ENCODE data around the gene EPHA7. TPM values are rescaled to one million over a fixed set of nuclear protein-coding genes. Genes with fewer than 3 reads are reported as not detected.

The EPHA7 gene
- total and polyA plus RNA-seq, 2 of the 13 experiments (the other 11 are each of a cell fraction or from before 2014, with no cell fraction given): not detected

DNA sequence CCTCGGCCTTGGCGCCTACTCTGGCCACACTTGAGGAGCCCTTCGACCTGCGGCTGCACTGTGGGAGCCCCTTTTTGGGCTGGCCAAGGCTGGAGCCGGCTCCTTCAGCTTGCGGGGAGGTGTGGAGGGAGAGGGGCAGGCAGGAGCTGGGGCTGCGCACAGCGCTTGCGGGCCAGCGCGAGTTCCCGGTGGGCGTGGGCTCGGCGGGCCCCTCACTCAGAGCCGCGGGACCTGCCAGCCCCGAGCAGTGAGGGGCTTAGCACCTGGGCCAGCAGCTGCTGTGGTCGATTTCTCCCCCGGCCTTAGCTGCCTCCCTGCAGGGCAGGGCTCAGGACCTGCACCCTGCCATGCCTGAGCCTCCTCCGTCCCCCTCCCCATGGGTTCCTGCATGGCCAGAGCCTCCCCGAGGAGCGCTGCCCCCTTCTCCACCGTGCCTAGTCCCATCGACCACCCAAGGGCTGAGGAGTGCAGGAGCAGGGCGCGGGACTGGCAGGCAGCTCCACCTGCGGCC is 136.8 kb downstream of the EPHA7 start:
- Histone ChIP-seq H3K36me3 (replicated peaks in 1 of 2; ENCODE audit: control insufficient read depth in 1 of 2, insufficient read depth in 2 of 2, low read length in 2 of 2) (no peaks in the 10 kb centered on the region), H3K9ac (ENCODE audit: insufficient read depth, low read depth, low read length) (no peak overlapping the region), H3K79me2 (ENCODE audit: insufficient read depth, low read length) (no peaks in the 10 kb centered on the region), H4K20me1 (ENCODE audit: insufficient read depth, low read length) (no peaks in the 10 kb centered on the region), H3K27me3 (ENCODE audit: control insufficient read depth in 1 of 2, insufficient read depth in 2 of 2, low read length in 2 of 2) (no peaks in the 10 kb centered on the region), H3K4me1 (ENCODE audit: insufficient read depth, low read length) (no peaks in the 10 kb centered on the region), H3K4me3 (replicated peaks in 1 of 3; ENCODE audit: insufficient read depth in 1 of 3, low read depth in 2 of 3, low read length in 3 of 3) (no peak overlapping the region), H2AFZ (ENCODE audit: low read length) (no peak overlapping the region), H3K4me2 (ENCODE audit: low read depth, low read length) (no peak overlapping the region), H3K27ac (ENCODE audit: extremely low read length, insufficient read depth, low read length) (no peak overlapping the region), H3K9me3 (ENCODE audit: low read length) (no peaks in the 10 kb centered on the region)
- ATAC-seq (no peak), DNase-seq (ENCODE audit: low spot score) (no peak), FAIRE-seq (no peak)
- 34% methylated on average over 7 of the region's 28 CpGs for WGBS (ENCODE audit: low lambda C conversion rate)
- intact Hi-C loops (cut with micrococcal nuclease; ENCODE audit: unreplicated experiment) (no loop called here), in situ Hi-C loops (cut with HindIII; ENCODE audit: extremely low pct_ligation_motif_present, low pct_unique_long_range_greater_than_20kb) (no loop called here)
- TF ChIP-seq SP5 (CRISPR knock-in tag; IDR thresholded peaks at IDR 0.05; ENCODE audit: borderline replicate concordance, low read depth) (no peak), MTA3 (CRISPR knock-in tag; IDR thresholded peaks at IDR 0.05) (no peak), ZNF280D (CRISPR knock-in tag; IDR thresholded peaks at IDR 0.05) (no peak)
- no TSS peak for BruUV-seq (replicated peaks)
- ChIA-PET CTCF (ENCODE audit: low intra/inter-chr PET ratio, low total read pairs) (no interaction called here), POLR2A (no interaction called here)

- no peak overlapping the region for H3K4me3 ChIP-seq (replicated peaks in 1 of 3; ENCODE audit: insufficient read depth in 1 of 3, low read depth in 2 of 3, low read length in 3 of 3)
- H3K27ac ChIP-seq (ENCODE audit: extremely low read length, insufficient read depth, low read length): no peak overlapping the region
- H3K4me1 ChIP-seq (ENCODE audit: insufficient read depth, low read length): no peaks in the 10 kb centered on the region
- DNase-seq (ENCODE audit: low spot score) (no peak), FAIRE-seq (no peak), ATAC-seq (no peak)
- H2AFZ ChIP-seq (ENCODE audit: low read length): no peak overlapping the region
- intact Hi-C loops (cut with micrococcal nuclease; ENCODE audit: unreplicated experiment): no loop called here
- no TSS peak for BruUV-seq (replicated peaks)
- in situ Hi-C loops (cut with HindIII; ENCODE audit: extremely low pct_ligation_motif_present, low pct_unique_long_range_greater_than_20kb): no loop called here
- H4K20me1 ChIP-seq (ENCODE audit: insufficient read depth, low read length): no peaks in the 10 kb centered on the region
- H3K27me3 ChIP-seq (ENCODE audit: control insufficient read depth in 1 of 2, insufficient read depth in 2 of 2, low read length in 2 of 2): no peaks in the 10 kb centered on the region
- ChIA-PET POLR2A (no interaction called here), CTCF (ENCODE audit: low intra/inter-chr PET ratio, low total read pairs) (no interaction called here)
- no peaks in the 10 kb centered on the region for H3K9me3 ChIP-seq (ENCODE audit: low read length)
- no peaks in the 10 kb centered on the region for H3K79me2 ChIP-seq (ENCODE audit: insufficient read depth, low read length)
- no peak overlapping the region for H3K4me2 ChIP-seq (ENCODE audit: low read depth, low read length)
- H3K9ac ChIP-seq (ENCODE audit: insufficient read depth, low read depth, low read length): no peak overlapping the region
- H3K36me3 ChIP-seq (replicated peaks in 1 of 2; ENCODE audit: control insufficient read depth in 1 of 2, insufficient read depth in 2 of 2, low read length in 2 of 2): no peaks in the 10 kb centered on the region
- no peak for TF ChIP-seq ZNF607 (CRISPR knock-in tag; IDR thresholded peaks at IDR 0.05; ENCODE audit: borderline replicate concordance)
- no peak for TF ChIP-seq TAF1 (CRISPR knock-in tag; IDR thresholded peaks at IDR 0.05)
- TF ChIP-seq ZNF333 (CRISPR knock-in tag; IDR thresholded peaks at IDR 0.05; ENCODE audit: borderline replicate concordance): no peak
- TF ChIP-seq PPARG (CRISPR knock-in tag; conservative IDR thresholded peaks at IDR 0.05): no peak
- no peak for TF ChIP-seq DZIP1 (CRISPR knock-in tag; IDR thresholded peaks at IDR 0.05)
- no peak for TF ChIP-seq ZNF414 (CRISPR knock-in tag; IDR thresholded peaks at IDR 0.05)
- TF ChIP-seq POLR2G (IDR thresholded peaks at IDR 0.05; ENCODE audit: low read depth, low read length): no peak
- no peak for TF ChIP-seq LBX2 (CRISPR knock-in tag; IDR thresholded peaks at IDR 0.05; ENCODE audit: borderline replicate concordance)
- TF ChIP-seq ZNF850 (CRISPR knock-in tag; conservative IDR thresholded peaks at IDR 0.05): no peak
- TF ChIP-seq RFX5 (IDR thresholded peaks at IDR 0.05; ENCODE audit: low read depth, low read length): no peak
Measured at GRCh38 chr6:93278241-93278640, 141.1 kb downstream of the EPHA7 start.
